PC-3 (cell line): ENCODE data around the gene ARAF. TPM values are rescaled to one million over a fixed set of nuclear protein-coding genes. Genes with fewer than 3 reads are reported as not detected.

Experiments used
- ATAC-seq: fragments of 200-7000 bp; cut with Tn5 transposase; 2 replicates; pipeline ENCODE4 v1.9.1; 2020; ENCODE audit warnings: mild to moderate bottlenecking, moderate library complexity
- BruUV-seq: library from RNA; stranded (reverse); fragments of 400-500 nt; replicated peaks from 2 replicates; lab custom pipeline; 2021; lab: Mats Ljungman, UMichigan
- CTCF ChIA-PET: fragments of 300-600 bp; sonication (Branson Sonifier 250); formaldehyde crosslinking; loops from one replicate; lab custom pipeline; 2022; ENCODE audit warnings: antibody characterized with exemption; lab: Charles Lee
- POLR2A ChIA-PET: fragments of 300-600 bp; sonication (Branson Sonifier 250); formaldehyde crosslinking; loops from one replicate; lab custom pipeline; 2022; ENCODE audit warnings: antibody characterized with exemption; ENCODE audit not compliant: unreplicated experiment; lab: Charles Lee
- DNase-seq: peaks from one replicate; pipeline ENCODE4 v3.0.0-alpha.2; 2015
- H2AFZ ChIP-seq: fragments of 300-600 bp; sonication (generic); 2 replicates; pipeline ENCODE4 v1.6.0; 2016; ENCODE audit warnings: antibody characterized with exemption, low read length
- H3F3A ChIP-seq: fragments of 300-600 bp; sonication (generic); one replicate; pipeline ENCODE4 v1.6.0; 2017; ENCODE audit warnings: antibody characterized with exemption, low read length, control low read depth, mild to moderate bottlenecking; ENCODE audit not compliant: unreplicated experiment
- H3K27ac ChIP-seq: fragments of 300-600 bp; sonication (generic); 2 replicates; pipeline ENCODE4 v1.5.1; 2016; ENCODE audit warnings: mild to moderate bottlenecking, low read length
- H3K27me3 ChIP-seq: fragments of 300-600 bp; sonication (generic); 2 replicates; pipeline ENCODE4 v1.6.1; 2016; ENCODE audit warnings: low read length, mixed read lengths
- H3K36me3 ChIP-seq: fragments of 300-600 bp; sonication (generic); 2 replicates; pipeline ENCODE4 v1.6.1; 2016; ENCODE audit warnings: low read depth, mixed run types, low read length, mixed read lengths
- H3K4me1 ChIP-seq: fragments of 300-600 bp; sonication (generic); 2 replicates; pipeline ENCODE4 v1.5.1; 2016; ENCODE audit warnings: low read length; ENCODE audit not compliant: insufficient read depth
- H3K4me2 ChIP-seq: fragments of 300-600 bp; sonication (generic); 2 replicates; pipeline ENCODE4 v1.6.0; 2016; ENCODE audit warnings: low read length
- H3K4me3 ChIP-seq: fragments of 300-600 bp; sonication (generic); 2 replicates; pipeline ENCODE4 v1.5.1; 2016; ENCODE audit warnings: mild to moderate bottlenecking, low read length, mixed read lengths
- H3K79me2 ChIP-seq: fragments of 300-600 bp; sonication (generic); 2 replicates; pipeline ENCODE4 v1.6.1; 2017; ENCODE audit warnings: low read length, mixed read lengths
- H3K9ac ChIP-seq: fragments of 300-600 bp; sonication (generic); 2 replicates; pipeline ENCODE4 v1.6.0; 2016; ENCODE audit warnings: mild to moderate bottlenecking, low read length
- H3K9me2 ChIP-seq: fragments of 300-600 bp; sonication (generic); replicated peaks from 2 replicates; pipeline ENCODE4 v1.6.1; 2016; ENCODE audit warnings: mixed run types, low read length, mixed read lengths
- H3K9me3 ChIP-seq: fragments of 300-600 bp; sonication (generic); 2 replicates; pipeline ENCODE4 v1.6.1; 2016; ENCODE audit warnings: low read length, mixed read lengths
- H4K20me1 ChIP-seq: fragments of 300-600 bp; sonication (generic); 2 replicates; pipeline ENCODE4 v1.6.1; 2016; ENCODE audit warnings: low read length, mixed read lengths
- CTCF ChIP-seq: fragments of 300-600 bp; sonication (generic); conservative IDR thresholded peaks from 2 replicates; pipeline ENCODE4 v1.5.1; 2017; ENCODE audit warnings: antibody characterized with exemption, low read depth, mild to moderate bottlenecking, low read length
- EZH2 ChIP-seq: fragments of 300-600 bp; sonication (generic); IDR thresholded peaks from one replicate; pipeline ENCODE4 v1.6.1; 2017; ENCODE audit warnings: antibody characterized with exemption, mild to moderate bottlenecking, low read length; ENCODE audit not compliant: unreplicated experiment
- EZH2phosphoT487 ChIP-seq: fragments of 300-600 bp; sonication (generic); IDR thresholded peaks from 2 replicates; pipeline ENCODE4 v1.6.1; 2018; ENCODE audit warnings: mild to moderate bottlenecking, antibody characterized with exemption, low read length, borderline replicate concordance
- intact Hi-C: fragments of 100-400 bp; cut with micrococcal nuclease; formaldehyde crosslinking; loops from 2 replicates; pipeline ENCODE4 v1.9.0; 2023
- total RNA-seq: library from RNA; depleted of rRNA; stranded (reverse); fragments of >200 nt; gene quantifications from 2 replicates; pipeline ENCODE4 v1.2.3, GENCODE V29; 2014

Gene ARAF
- total RNA-seq, 1 experiment from 2014 or later: 52.6 TPM

- H3K4me2 ChIP-seq: 0 out of 2 replicates have a peak overlapping the region, but pooled peaks have one; percentile 13
- H3K36me3 ChIP-seq: no peaks in the 10 kb centered on the region; the same call in 1 of the 2 replicates
- no peak overlapping the region for H3K27ac ChIP-seq
- peaks cover 24% of the 10 kb centered on the region for H3K4me1 ChIP-seq
- no peak overlapping the region for H3K9ac ChIP-seq
- no peaks in the 10 kb centered on the region for H3K27me3 ChIP-seq
- H2AFZ ChIP-seq: no peak overlapping the region
- no peaks in the 10 kb centered on the region for H3K9me2 ChIP-seq
- no peak for DNase-seq
- H3K9me3 ChIP-seq: no peaks in the 10 kb centered on the region
- intact Hi-C loops: loop anchor here (5.0 kb wide), 1 partner anchor 68 kb away; the partner anchor contains the start of gene ELK1
- ATAC-seq: no peak
- no peak for TF ChIP-seq EZH2
- TF ChIP-seq EZH2phosphoT487: no peak
- no peak for TF ChIP-seq CTCF
- no TSS peak for BruUV-seq
- ChIA-PET CTCF (no interaction called here), POLR2A (no interaction called here)
- no peaks in the 10 kb centered on the region for H4K20me1 ChIP-seq
- peaks cover 18% of the 10 kb centered on the region for H3K79me2 ChIP-seq
- H3F3A ChIP-seq: no peaks in the 10 kb centered on the region
- no peak overlapping the region for H3K4me3 ChIP-seq
These were observed 23.7 kb downstream of the ARAF start for GRCh38 chrX:47584714-47585113.

GRCh38 chrX:47585273-47585672 lies 24.3 kb downstream of the ARAF start:
- ChIA-PET CTCF (no interaction called here), POLR2A (no interaction called here)
- H3K9ac ChIP-seq: no peak overlapping the region
- H3F3A ChIP-seq: no peaks in the 10 kb centered on the region
- H3K4me3 ChIP-seq: no peak overlapping the region
- H3K4me1 ChIP-seq: peaks cover 20% of the 10 kb centered on the region
- intact Hi-C loops: no loop called here
- H3K9me3 ChIP-seq: no peaks in the 10 kb centered on the region
- TF ChIP-seq EZH2 (no peak), CTCF (no peak), EZH2phosphoT487 (no peak)
- H2AFZ ChIP-seq: no peak overlapping the region
- H3K4me2 ChIP-seq: no peak overlapping the region
- H3K36me3 ChIP-seq: no peaks in the 10 kb centered on the region; the same call in 1 of the 2 replicates
- no TSS peak for BruUV-seq
- H3K79me2 ChIP-seq: peaks cover 18% of the 10 kb centered on the region
- H3K27ac ChIP-seq: no peak overlapping the region
- no peaks in the 10 kb centered on the region for H3K9me2 ChIP-seq
- H3K27me3 ChIP-seq: no peaks in the 10 kb centered on the region
- ATAC-seq (no peak), DNase-seq (no peak)
- no peaks in the 10 kb centered on the region for H4K20me1 ChIP-seq

- no peaks in the 10 kb centered on the region for H4K20me1 ChIP-seq
- no peaks in the 10 kb centered on the region for H3K9me3 ChIP-seq
- H3K4me3 ChIP-seq: no peak overlapping the region
- no peak overlapping the region for H2AFZ ChIP-seq
- H3K27ac ChIP-seq: no peak overlapping the region
- intact Hi-C loops: no loop called here
- ATAC-seq (no peak), DNase-seq (no peak)
- H3K36me3 ChIP-seq: no peaks in the 10 kb centered on the region; the same call in 1 of the 2 replicates
- no peak overlapping the region for H3K9ac ChIP-seq
- CTCF ChIA-PET: no interaction called here
- POLR2A ChIA-PET: no interaction called here
- BruUV-seq: no TSS peak
- H3K79me2 ChIP-seq: peaks cover 18% of the 10 kb centered on the region
- no peak overlapping the region for H3K4me2 ChIP-seq
- H3K27me3 ChIP-seq: no peaks in the 10 kb centered on the region
- no peaks in the 10 kb centered on the region for H3F3A ChIP-seq
- H3K4me1 ChIP-seq: peaks cover 20% of the 10 kb centered on the region
- no peaks in the 10 kb centered on the region for H3K9me2 ChIP-seq
- TF ChIP-seq EZH2 (no peak), EZH2phosphoT487 (no peak), CTCF (no peak)
These were observed 25.2 kb downstream of the ARAF start for GRCh38 chrX:47586043-47586787.
